Panc1 (cell line): ENCODE measurements around the gene CACNA2D4. TPM values are rescaled to one million over a fixed set of nuclear protein-coding genes. Genes with fewer than 3 reads are reported as not detected.

Experiments used
- ATAC-seq: fragments of 200-7000 bp; cut with Tn5 transposase; 2 replicates; pipeline ENCODE4 v1.9.1; 2020; ENCODE audit warnings: mild to moderate bottlenecking, moderate library complexity
- BruUV-seq: library from RNA; stranded (reverse); fragments of 400-500 nt; replicated peaks from 2 replicates; lab custom pipeline; 2021; lab: Mats Ljungman, UMichigan
- CTCF ChIA-PET: fragments of 300-600 bp; sonication (Branson Sonifier 250); formaldehyde crosslinking; loops from one replicate; lab custom pipeline; 2022; ENCODE audit warnings: antibody characterized with exemption; lab: Charles Lee
- POLR2A ChIA-PET: fragments of 300-600 bp; sonication (Branson Sonifier 250); formaldehyde crosslinking; loops from one replicate; lab custom pipeline; 2022; ENCODE audit warnings: antibody characterized with exemption; lab: Charles Lee
- DNase-seq: peaks from one replicate; pipeline ENCODE4 v3.0.0-alpha.2; 2010; ENCODE audit warnings: low read depth, low spot score
- H3K27ac ChIP-seq: 2 replicates; pipeline ENCODE4 v1.5.1; 2011; ENCODE audit warnings: mild to moderate bottlenecking, low read length, inconsistent platforms
- H3K27me3 ChIP-seq: fragments of 200-500 bp; sonication (Bioruptor generic); 2 replicates; pipeline ENCODE4 v1.6.0; 2014; ENCODE audit warnings: low read length, inconsistent platforms; ENCODE audit not compliant: control insufficient read depth, insufficient read depth
- H3K36me3 ChIP-seq: fragments of 200-500 bp; sonication (Bioruptor generic); 2 replicates; pipeline ENCODE4 v1.5.1; 2014; ENCODE audit warnings: inconsistent platforms, mild to moderate bottlenecking, low read length, moderate library complexity; ENCODE audit not compliant: control insufficient read depth, insufficient read depth
- H3K4me1 ChIP-seq: 2 replicates; pipeline ENCODE4 v1.5.1; 2011; ENCODE audit warnings: inconsistent platforms, mild to moderate bottlenecking, low read length, moderate library complexity; ENCODE audit not compliant: control insufficient read depth, insufficient read depth
- H3K4me3 ChIP-seq, 2 experiments: 2 replicates each; pipeline ENCODE4 v1.5.1; 2011 to 2012; ENCODE audit warnings: low read depth in 2 of 2, low read length in 2 of 2, mild to moderate bottlenecking in 2 of 2, inconsistent platforms in 1 of 2, moderate library complexity in 1 of 2
- H3K9me3 ChIP-seq: fragments of 200-500 bp; sonication (Bioruptor generic); 2 replicates; pipeline ENCODE4 v1.5.1; 2014; ENCODE audit warnings: low read depth, mild to moderate bottlenecking, inconsistent platforms, low read length, moderate library complexity; ENCODE audit not compliant: control insufficient read depth, insufficient read depth
- POLR2AphosphoS5 ChIP-seq: IDR thresholded peaks from 2 replicates; pipeline ENCODE4 v1.6.1; 2012; ENCODE audit warnings: mild to moderate bottlenecking, low read depth, low read length, moderate library complexity
- SIN3A ChIP-seq: IDR thresholded peaks from 2 replicates; pipeline ENCODE4 v1.6.1; 2012; ENCODE audit warnings: low read depth, mild to moderate bottlenecking, low read length, moderate library complexity, borderline replicate concordance; ENCODE audit not compliant: insufficient read depth
- TCF7L2 ChIP-seq: IDR thresholded peaks from 2 replicates; pipeline ENCODE4 v1.6.1; 2011; ENCODE audit warnings: mild to moderate bottlenecking, low read depth, low read length, inconsistent platforms
- in situ Hi-C: cut with HindIII; loops from 2 replicates; pipeline ENCODE4 v1.10.0; 2016; ENCODE audit warnings: low sequenced_read_pairs, low pct_unique_long_range_greater_than_20kb
- intact Hi-C: fragments of 100-400 bp; cut with micrococcal nuclease; formaldehyde crosslinking; loops from one replicate; pipeline ENCODE4 v1.10.0; 2022; ENCODE audit not compliant: unreplicated experiment
- total RNA-seq: library from RNA; stranded (reverse); gene quantifications from one replicate; pipeline ENCODE4 v1.2.1, GENCODE V29; 2021; ENCODE audit not compliant: unreplicated experiment
- TF ChIP-seq, protein P1 (sequence below), 2 experiments: IDR thresholded peaks; 2 replicates each; pipeline ENCODE4 v1.6.1; 2011 to 2012; ENCODE audit warnings: low read depth in 2 of 2, control low read depth in 1 of 2, low read length in 1 of 2, mild to moderate bottlenecking in 1 of 2, moderate library complexity in 1 of 2; ENCODE audit not compliant: insufficient read depth in 1 of 2
- TF ChIP-seq, protein P2 (sequence below): fragments of 450-650 bp; IDR thresholded peaks from 2 replicates; pipeline ENCODE4 v1.5.1; 2017; ENCODE audit warnings: mild to moderate bottlenecking

CACNA2D4 gene
- total RNA-seq, 1 experiment from 2014 or later: 0.15 TPM

DNA sequence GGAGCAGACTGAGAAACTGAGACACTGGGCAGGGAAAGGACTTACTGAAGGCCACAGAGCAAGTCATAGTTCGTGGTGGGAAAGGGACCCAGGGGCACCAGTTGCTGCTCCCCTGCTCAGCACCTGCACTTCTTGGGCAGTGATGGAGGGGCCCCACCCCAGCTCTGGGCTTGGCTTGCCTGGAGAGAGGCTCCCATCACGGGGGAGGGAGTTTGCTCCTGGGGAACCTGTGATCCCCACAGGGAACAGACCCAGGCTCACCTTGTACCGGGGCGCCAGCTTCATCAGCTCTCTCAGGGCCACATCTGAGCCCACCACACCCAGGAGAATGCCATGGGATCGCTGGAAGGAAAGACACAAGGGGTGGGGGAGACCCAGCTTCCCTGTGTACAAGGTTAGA lies 39.8 kb downstream of the CACNA2D4 start:
- in situ Hi-C loops: no loop called here
- DNase-seq (no peak), ATAC-seq (no peak)
- Histone ChIP-seq H3K9me3 (no peaks in the 10 kb centered on the region), H3K4me3 (no peak overlapping the region), H3K27me3 (no peaks in the 10 kb centered on the region), H3K4me1 (no peaks in the 10 kb centered on the region), H3K27ac (no peak overlapping the region), H3K36me3 (no peaks in the 10 kb centered on the region)
- intact Hi-C loops: no loop called here
- TF ChIP-seq, protein P1, sequence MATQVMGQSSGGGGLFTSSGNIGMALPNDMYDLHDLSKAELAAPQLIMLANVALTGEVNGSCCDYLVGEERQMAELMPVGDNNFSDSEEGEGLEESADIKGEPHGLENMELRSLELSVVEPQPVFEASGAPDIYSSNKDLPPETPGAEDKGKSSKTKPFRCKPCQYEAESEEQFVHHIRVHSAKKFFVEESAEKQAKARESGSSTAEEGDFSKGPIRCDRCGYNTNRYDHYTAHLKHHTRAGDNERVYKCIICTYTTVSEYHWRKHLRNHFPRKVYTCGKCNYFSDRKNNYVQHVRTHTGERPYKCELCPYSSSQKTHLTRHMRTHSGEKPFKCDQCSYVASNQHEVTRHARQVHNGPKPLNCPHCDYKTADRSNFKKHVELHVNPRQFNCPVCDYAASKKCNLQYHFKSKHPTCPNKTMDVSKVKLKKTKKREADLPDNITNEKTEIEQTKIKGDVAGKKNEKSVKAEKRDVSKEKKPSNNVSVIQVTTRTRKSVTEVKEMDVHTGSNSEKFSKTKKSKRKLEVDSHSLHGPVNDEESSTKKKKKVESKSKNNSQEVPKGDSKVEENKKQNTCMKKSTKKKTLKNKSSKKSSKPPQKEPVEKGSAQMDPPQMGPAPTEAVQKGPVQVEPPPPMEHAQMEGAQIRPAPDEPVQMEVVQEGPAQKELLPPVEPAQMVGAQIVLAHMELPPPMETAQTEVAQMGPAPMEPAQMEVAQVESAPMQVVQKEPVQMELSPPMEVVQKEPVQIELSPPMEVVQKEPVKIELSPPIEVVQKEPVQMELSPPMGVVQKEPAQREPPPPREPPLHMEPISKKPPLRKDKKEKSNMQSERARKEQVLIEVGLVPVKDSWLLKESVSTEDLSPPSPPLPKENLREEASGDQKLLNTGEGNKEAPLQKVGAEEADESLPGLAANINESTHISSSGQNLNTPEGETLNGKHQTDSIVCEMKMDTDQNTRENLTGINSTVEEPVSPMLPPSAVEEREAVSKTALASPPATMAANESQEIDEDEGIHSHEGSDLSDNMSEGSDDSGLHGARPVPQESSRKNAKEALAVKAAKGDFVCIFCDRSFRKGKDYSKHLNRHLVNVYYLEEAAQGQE (IDR thresholded peaks at IDR 0.05; ENCODE audit: insufficient read depth in 1 of 2, low read depth in 2 of 2, low read length in 1 of 2): no peak
- TF ChIP-seq SIN3A (no peak), TCF7L2 (no peak)
- TF ChIP-seq, protein P2, sequence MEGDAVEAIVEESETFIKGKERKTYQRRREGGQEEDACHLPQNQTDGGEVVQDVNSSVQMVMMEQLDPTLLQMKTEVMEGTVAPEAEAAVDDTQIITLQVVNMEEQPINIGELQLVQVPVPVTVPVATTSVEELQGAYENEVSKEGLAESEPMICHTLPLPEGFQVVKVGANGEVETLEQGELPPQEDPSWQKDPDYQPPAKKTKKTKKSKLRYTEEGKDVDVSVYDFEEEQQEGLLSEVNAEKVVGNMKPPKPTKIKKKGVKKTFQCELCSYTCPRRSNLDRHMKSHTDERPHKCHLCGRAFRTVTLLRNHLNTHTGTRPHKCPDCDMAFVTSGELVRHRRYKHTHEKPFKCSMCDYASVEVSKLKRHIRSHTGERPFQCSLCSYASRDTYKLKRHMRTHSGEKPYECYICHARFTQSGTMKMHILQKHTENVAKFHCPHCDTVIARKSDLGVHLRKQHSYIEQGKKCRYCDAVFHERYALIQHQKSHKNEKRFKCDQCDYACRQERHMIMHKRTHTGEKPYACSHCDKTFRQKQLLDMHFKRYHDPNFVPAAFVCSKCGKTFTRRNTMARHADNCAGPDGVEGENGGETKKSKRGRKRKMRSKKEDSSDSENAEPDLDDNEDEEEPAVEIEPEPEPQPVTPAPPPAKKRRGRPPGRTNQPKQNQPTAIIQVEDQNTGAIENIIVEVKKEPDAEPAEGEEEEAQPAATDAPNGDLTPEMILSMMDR: no peak
- ChIA-PET CTCF (no interaction called here), POLR2A (no interaction called here)
- BruUV-seq: no TSS peak

DNA sequence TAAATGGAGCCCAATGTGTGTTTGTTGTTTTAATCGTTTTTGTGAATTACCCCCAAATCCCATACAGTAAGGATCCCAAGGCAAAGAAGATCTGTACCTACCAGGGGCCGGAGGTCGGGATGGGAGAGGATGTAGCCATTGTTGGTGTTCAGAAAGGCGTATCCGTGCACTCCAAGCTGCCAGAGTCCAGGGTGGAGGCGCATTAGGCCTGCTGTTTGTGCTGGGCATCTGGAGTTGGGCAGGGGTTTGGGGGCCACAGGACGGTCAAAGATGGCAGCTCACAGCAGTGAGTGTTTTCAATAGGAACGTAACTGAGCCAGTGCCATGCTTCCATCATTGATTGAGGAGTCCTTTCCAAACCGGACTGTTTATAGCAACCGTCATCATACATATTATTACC lies 40.2 kb downstream of the CACNA2D4 start:
- Histone ChIP-seq H3K4me1 (no peaks in the 10 kb centered on the region), H3K27ac (no peak overlapping the region), H3K9me3 (no peaks in the 10 kb centered on the region), H3K36me3 (no peaks in the 10 kb centered on the region), H3K4me3 (no peak overlapping the region), H3K27me3 (no peaks in the 10 kb centered on the region)
- ChIA-PET POLR2A (no interaction called here), CTCF (no interaction called here)
- ATAC-seq: no peak
- TF ChIP-seq POLR2AphosphoS5 (no peak), SIN3A (no peak)
- TF ChIP-seq, protein P2: no peak
- DNase-seq: no peak
- intact Hi-C loops: no loop called here
- in situ Hi-C loops: no loop called here
- no TSS peak for BruUV-seq
